K562 (cell line): ENCODE measurements around the gene EGFR. TPM values are rescaled to one million over a fixed set of nuclear protein-coding genes. Genes with fewer than 3 reads are reported as not detected.

Experiments used
- ATAC-seq: fragments of 200-7000 bp; cut with Tn5 transposase; 3 replicates; pipeline ENCODE4 v1.9.1; 2020; ENCODE audit warnings: moderate library complexity
- BruUV-seq: library from RNA; stranded (reverse); fragments of 400-500 nt; replicated peaks from 2 replicates; lab custom pipeline; 2021; lab: Mats Ljungman, UMichigan
- CTCF ChIA-PET: fragments of 300-600 bp; formaldehyde crosslinking; extraction: SDS; loops from one replicate; lab custom pipeline; 2021; ENCODE audit warnings: low intra/inter-chr PET ratio; lab: Yijun Ruan, JAX
- POLR2A ChIA-PET: fragments of 300-600, 350-650 bp; sonication (Branson Sonifier 250); formaldehyde crosslinking; extraction: SDS; loops from one replicate; lab custom pipeline; 2021; ENCODE audit warnings: antibody characterized with exemption, inconsistent platforms; lab: Yijun Ruan, JAX
- DNase-seq, 4 experiments: peaks; one replicate each; pipeline versions ENCODE4 v3.0.0 to v3.0.0-alpha.2; 2011 to 2018; ENCODE audit warnings: low spot score in 3 of 4, mixed read lengths in 3 of 4; ENCODE audit errors: extremely low read depth in 1 of 4
- FAIRE-seq: peaks from 2 replicates; lab custom pipeline; 2011; peaks lifted over from hg19 to GRCh38; lab: Jason Lieb, UNC
- H2AFZ ChIP-seq: 2 replicates; pipeline ENCODE4 v1.6.0; 2011; ENCODE audit warnings: low read depth, low read length, control low read depth, inconsistent platforms
- H3K27ac ChIP-seq: fragments of 200-600 bp; 3 replicates; pipeline ENCODE4 v1.8.0; 2011; ENCODE audit warnings: low read depth, mild to moderate bottlenecking, control low read depth, inconsistent platforms, low read length, moderate library complexity, mixed read lengths; ENCODE audit errors: extremely low read depth
- H3K27me3 ChIP-seq, 2 experiments: fragments of 300-600 bp in 1 of 2; 2 replicates in 1 of 2; 3 replicates in 1 of 2; pipeline versions ENCODE4 v1.6.0 to v1.8.0; 2011; ENCODE audit warnings: inconsistent platforms in 2 of 2, low read length in 2 of 2, mild to moderate bottlenecking in 1 of 2, mixed read lengths in 1 of 2, moderate library complexity in 1 of 2; ENCODE audit not compliant: control insufficient read depth in 2 of 2, insufficient read depth in 2 of 2
- H3K36me3 ChIP-seq: fragments of 300-600 bp; 3 replicates; pipeline ENCODE4 v1.8.0; 2011; ENCODE audit warnings: mild to moderate bottlenecking, low read length, inconsistent platforms; ENCODE audit not compliant: control insufficient read depth, insufficient read depth
- H3K4me1 ChIP-seq, 2 experiments: fragments of 200-600 bp in 1 of 2; replicated peaks in 1 of 2; 2 replicates in 1 of 2; 3 replicates in 1 of 2; pipeline versions ENCODE4 v1.5.1 to v1.8.0; 2011; ENCODE audit warnings: inconsistent platforms in 2 of 2, low read length in 2 of 2, mild to moderate bottlenecking in 1 of 2, mixed read lengths in 1 of 2, moderate library complexity in 1 of 2; ENCODE audit not compliant: control insufficient read depth in 2 of 2, insufficient read depth in 2 of 2
- H3K4me2 ChIP-seq: 2 replicates; pipeline ENCODE4 v1.6.1; 2011; ENCODE audit warnings: low read length, control low read depth, inconsistent platforms, mixed read lengths; ENCODE audit not compliant: insufficient read depth
- H3K4me3 ChIP-seq: fragments of 200-600 bp; sonication (generic), shearing (Covaris generic); 2 replicates; pipeline ENCODE4 v1.5.1; 2016; ENCODE audit warnings: control low read depth, inconsistent platforms
- H3K79me2 ChIP-seq: fragments of 200-600 bp; 3 replicates; pipeline ENCODE4 v1.8.0; 2011; ENCODE audit warnings: low read length, inconsistent platforms; ENCODE audit not compliant: control insufficient read depth, insufficient read depth
- H3K9ac ChIP-seq, 2 experiments: 2 replicates each; pipeline versions ENCODE4 v1.6.0 to v1.6.1; 2011; ENCODE audit warnings: low read depth in 2 of 2, low read length in 2 of 2, control low read depth in 1 of 2, inconsistent platforms in 1 of 2, mild to moderate bottlenecking in 1 of 2, mixed read lengths in 1 of 2; ENCODE audit not compliant: insufficient read depth in 1 of 2
- H3K9me1 ChIP-seq: one replicate; pipeline ENCODE4 v1.6.0; 2011; ENCODE audit warnings: inconsistent platforms, mild to moderate bottlenecking, low read length, moderate library complexity; ENCODE audit not compliant: control insufficient read depth, insufficient read depth
- H3K9me3 ChIP-seq: replicated peaks from 2 replicates; pipeline ENCODE4 v1.5.1; 2011; ENCODE audit warnings: low read depth, low read length, inconsistent platforms; ENCODE audit not compliant: control insufficient read depth, insufficient read depth
- H4K20me1 ChIP-seq: replicated peaks from 2 replicates; pipeline ENCODE4 v1.6.1; 2011; ENCODE audit warnings: low read length, inconsistent platforms, mixed read lengths; ENCODE audit not compliant: control insufficient read depth, insufficient read depth
- CTCF ChIP-seq, 3 experiments: IDR thresholded peaks in 2 of 3; conservative IDR thresholded peaks in 1 of 3; 2 replicates each; pipeline ENCODE4 v1.5.1; 2011 to 2012; ENCODE audit warnings: low read length in 3 of 3, mild to moderate bottlenecking in 3 of 3, control low read depth in 2 of 3, improper control_type of control experiment in 1 of 3, inconsistent platforms in 1 of 3, low read depth in 1 of 3, mixed read lengths in 1 of 3, moderate library complexity in 1 of 3; ENCODE audit not compliant: insufficient read depth in 2 of 3
- ESRRA ChIP-seq: fragments of 450-650 bp; IDR thresholded peaks from 2 replicates; pipeline ENCODE4 v1.6.1; 2014; ENCODE audit warnings: low read depth, mild to moderate bottlenecking, moderate library complexity, borderline replicate concordance
- MCM5 ChIP-seq: fragments of 450-650 bp; IDR thresholded peaks from 2 replicates; pipeline ENCODE4 v1.6.1; 2016; ENCODE audit warnings: low read depth
- NFYB ChIP-seq: IDR thresholded peaks from 2 replicates; pipeline ENCODE4 v1.6.1; 2011; ENCODE audit warnings: mild to moderate bottlenecking, moderate library complexity; ENCODE audit not compliant: insufficient read length; ENCODE audit errors: extremely low read depth
- SMC3 ChIP-seq: conservative IDR thresholded peaks from 2 replicates; pipeline ENCODE4 v1.6.1; 2011; ENCODE audit warnings: low read depth, low read length, improper control_type of control experiment; ENCODE audit not compliant: insufficient read depth
- WGBS: fragments of 100-300 bp; shearing (Covaris generic); methylation state at CpG from one replicate; pipeline ENCODE4 v1.1.6; 2016; ENCODE audit warnings: low coverage, mixed read lengths; ENCODE audit not compliant: insufficient coverage; ENCODE audit errors: missing lambda C conversion rate; 5-methylcytosine and 5-hydroxymethylcytosine counted together
- in situ Hi-C: fragments of 300-500 bp; cut with MboI; formaldehyde crosslinking; loops from 4 replicates; pipeline ENCODE4 v1.15.0; 2018; ENCODE audit warnings: inconsistent platforms, mixed read lengths
- intact Hi-C: fragments of 100-400 bp; cut with micrococcal nuclease; formaldehyde crosslinking; loops from 2 replicates; pipeline ENCODE4 v1.14.2; 2022
- polyA plus RNA-seq, 8 experiments: library from polyadenylated mRNA; depleted of rRNA in 4 of 8; stranded (reverse) in 5 of 8; unstranded in 3 of 8; fragments of >200 nt; fragmentation: Nextera tagmentation in 2 of 8; fragmentation: Illumina TruSeq in 1 of 8; extraction: Ambion mirVana in 2 of 8; extraction: Trizol in 1 of 8; gene quantifications; 2 replicates each; pipeline versions ENCODE4 v1.2.1 to v1.2.3, GENCODE V29; 2011 to 2014; ENCODE audit warnings: inconsistent platforms in 1 of 8, missing spikeins in 1 of 8
- total RNA-seq, 7 experiments: library from RNA; depleted of rRNA in 6 of 7; stranded (reverse); fragments of >200 nt in 6 of 7; fragmentation: Illumina TruSeq in 2 of 7; extraction: Trizol in 2 of 7; gene quantifications; 2 replicates each; pipeline versions ENCODE4 v1.2.1 to v1.2.3, GENCODE V29; 2011 to 2021; ENCODE audit warnings: low replicate concordance in 1 of 7

EGFR gene
- total and polyA plus RNA-seq, 9 of the 15 experiments (the other 6 are each of a cell fraction or from before 2014, with no cell fraction given): 0.13 TPM; not detected in 8

DNA sequence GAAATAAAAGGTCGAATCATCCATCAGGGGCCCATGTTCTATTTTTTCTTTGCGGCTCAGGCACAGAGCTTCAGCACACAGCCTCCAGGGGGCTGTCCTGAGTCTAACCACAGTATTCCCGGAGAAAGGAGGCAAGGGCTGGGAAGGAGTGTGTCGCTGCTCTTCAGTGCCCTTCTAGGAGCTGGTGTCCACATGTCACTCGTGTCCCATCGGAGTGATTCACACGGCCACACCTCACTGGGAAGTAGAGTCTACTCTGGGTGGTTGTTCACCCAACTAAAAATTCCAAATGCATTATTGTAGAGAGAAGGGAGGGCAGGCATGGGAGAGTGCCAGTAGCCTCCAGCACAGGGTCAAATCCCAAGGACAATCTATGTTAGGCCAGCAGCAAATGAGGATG, 231.5 kb downstream of the EGFR start:
- no peaks in the 10 kb centered on the region for H3K9me3 ChIP-seq
- H4K20me1 ChIP-seq: no peaks in the 10 kb centered on the region; the same call in 1 of the 2 replicates
- ATAC-seq (peak; percentile 51; the same call in 2 of the 3 replicates), FAIRE-seq (peak; percentile 64), DNase-seq (peak in 3 of 4 experiments; percentile 33 to 53 (median 47))
- H3K27me3 ChIP-seq: peaks cover 0 to 23% of the 10 kb centered on the region in 2 experiments; a peak in 2 of 5 replicates
- in situ Hi-C loops (loop anchor here (5.0 kb wide), 1 partner anchor 463 kb away; no protein-coding TSS in a partner anchor), intact Hi-C loops (loop anchor here (10.0 kb wide), 5 partner anchors 76 to 536 kb away; no protein-coding TSS in a partner anchor)
- no peaks in the 10 kb centered on the region for H3K36me3 ChIP-seq
- no peaks in the 10 kb centered on the region for H3K9me1 ChIP-seq
- no TSS peak for BruUV-seq
- WGBS: 0% methylated on average over 6 of the region's 7 CpGs
- H3K27ac ChIP-seq: no peak overlapping the region
- TF ChIP-seq SMC3 (0 out of 2 replicates have a peak, but pooled peaks have one; percentile 8), ESRRA (peak; percentile 48; the same call in 1 of the 2 replicates), CTCF (IDR thresholded peaks at IDR 0.05 in 2 of 3, conservative IDR thresholded peaks at IDR 0.05 in 1 of 3; ENCODE audit: insufficient read depth in 2 of 3, low read depth in 1 of 3, low read length in 3 of 3) (peak; percentile 47 to 70 (median 61)), MCM5 (no peak), NFYB (no peak)
- ChIA-PET CTCF (no interaction called here), POLR2A (interaction anchor here (0.6 kb wide), 1 partner anchor 12 kb away, joined by 3 read pairs; no protein-coding TSS in a partner anchor)
- H3K79me2 ChIP-seq: no peaks in the 10 kb centered on the region
- H3K4me2 ChIP-seq: no peak overlapping the region
- no peak overlapping the region for H2AFZ ChIP-seq
- H3K9ac ChIP-seq: no peak overlapping the region
- H3K4me3 ChIP-seq: no peak overlapping the region
- peaks cover 0 to 12% of the 10 kb centered on the region in 2 experiments; a peak in 3 of 5 replicates for H3K4me1 ChIP-seq
